Neural cell (in vitro differentiated cells): Measurements from ENCODE around the gene KCNJ3. TPM values are rescaled to one million over a fixed set of nuclear protein-coding genes. Genes with fewer than 3 reads are reported as not detected.

ENCODE experiments used
- H2AFZ ChIP-seq: fragments of 200-600, 300-800 bp; sonication (generic), shearing (Covaris generic); 2 replicates; pipeline ENCODE4 v1.6.0; 2014; ENCODE audit warnings: low read depth, mild to moderate bottlenecking, antibody characterized with exemption, low read length, moderate library complexity
- H3F3A ChIP-seq: fragments of 200-600 bp; shearing (Covaris generic); 2 replicates; pipeline ENCODE4 v1.6.1; 2016; ENCODE audit warnings: mild to moderate bottlenecking, moderate library complexity, mixed read lengths, antibody characterized with exemption, low read length; ENCODE audit not compliant: insufficient read depth, poor library complexity, severe bottlenecking
- H3K27ac ChIP-seq: fragments of 200-600, 300-800 bp; sonication (generic), shearing (Covaris generic); 2 replicates; pipeline ENCODE4 v1.5.1; 2014; ENCODE audit warnings: mild to moderate bottlenecking, low read length, moderate library complexity
- H3K27me3 ChIP-seq: fragments of 300-800, 200-600 bp; sonication (generic), shearing (Covaris generic); 2 replicates; pipeline ENCODE4 v1.6.0; 2014; ENCODE audit warnings: mild to moderate bottlenecking, low read depth, low read length, moderate library complexity; ENCODE audit not compliant: insufficient read depth
- H3K36me3 ChIP-seq: fragments of 300-800, 200-600 bp; sonication (generic), shearing (Covaris generic); 2 replicates; pipeline ENCODE4 v1.5.1; 2014; ENCODE audit warnings: mild to moderate bottlenecking, antibody characterized with exemption, low read length, moderate library complexity; ENCODE audit not compliant: insufficient read depth
- H3K4me2 ChIP-seq: fragments of 300-800, 200-600 bp; sonication (generic), shearing (Covaris generic); 2 replicates; pipeline ENCODE4 v1.6.0; 2014; ENCODE audit warnings: mild to moderate bottlenecking, low read length
- H3K4me3 ChIP-seq: fragments of 300-800, 200-600 bp; sonication (generic), shearing (Covaris generic); 2 replicates; pipeline ENCODE4 v1.5.1; 2014; ENCODE audit warnings: mild to moderate bottlenecking, low read length, moderate library complexity
- H3K79me2 ChIP-seq: fragments of 200-600 bp; shearing (Covaris generic); replicated peaks from 2 replicates; pipeline ENCODE4 v1.6.0; 2014; ENCODE audit warnings: mild to moderate bottlenecking, low read length, moderate library complexity; ENCODE audit not compliant: insufficient read depth
- H3K9ac ChIP-seq: fragments of 300-800, 200-600 bp; sonication (generic), shearing (Covaris generic); 2 replicates; pipeline ENCODE4 v1.6.1; 2016; ENCODE audit warnings: mild to moderate bottlenecking, low read length, mixed read lengths
- H3K9me2 ChIP-seq: fragments of 200-600 bp; shearing (Covaris generic); 2 replicates; pipeline ENCODE4 v1.6.1; 2016; ENCODE audit warnings: mild to moderate bottlenecking, low read length, mixed read lengths; ENCODE audit not compliant: insufficient read depth
- H3K9me3 ChIP-seq: fragments of 200-600, 300-800 bp; sonication (generic), shearing (Covaris generic); 2 replicates; pipeline ENCODE4 v1.6.1; 2016; ENCODE audit warnings: mild to moderate bottlenecking, mixed run types, low read length, moderate library complexity, mixed read lengths
- H4K20me1 ChIP-seq: fragments of 200-600 bp; shearing (Covaris generic); 2 replicates; pipeline ENCODE4 v1.6.1; 2016; ENCODE audit warnings: mild to moderate bottlenecking, mixed run types; ENCODE audit not compliant: insufficient read depth
- CTCF ChIP-seq: fragments of 450-650 bp; IDR thresholded peaks from 2 replicates; pipeline ENCODE4 v1.5.1; 2014; ENCODE audit warnings: antibody characterized with exemption, mild to moderate bottlenecking, moderate library complexity; ENCODE audit not compliant: poor library complexity, severe bottlenecking
- EP300 ChIP-seq: fragments of 450-650 bp; conservative IDR thresholded peaks from 2 replicates; pipeline ENCODE4 v1.6.1; 2014; ENCODE audit warnings: antibody characterized with exemption, mild to moderate bottlenecking, moderate library complexity; ENCODE audit not compliant: poor library complexity, severe bottlenecking
- EZH2 ChIP-seq: fragments of 200-600, 300-800 bp; shearing (Covaris generic), sonication (generic); IDR thresholded peaks from 2 replicates; pipeline ENCODE4 v1.6.1; 2014; ENCODE audit warnings: antibody characterized with exemption, low read length, borderline replicate concordance, mild to moderate bottlenecking; ENCODE audit not compliant: insufficient read depth, poor library complexity, severe bottlenecking
- MXI1 ChIP-seq: fragments of 450-650 bp; conservative IDR thresholded peaks from 2 replicates; pipeline ENCODE4 v1.6.1; 2014; ENCODE audit warnings: antibody characterized with exemption, mild to moderate bottlenecking; ENCODE audit not compliant: poor library complexity, severe bottlenecking
- POLR2AphosphoS5 ChIP-seq: IDR thresholded peaks from 2 replicates; pipeline ENCODE4 v1.6.1; 2012
- RAD21 ChIP-seq: fragments of 450-650 bp; conservative IDR thresholded peaks from 2 replicates; pipeline ENCODE4 v1.6.1; 2014; ENCODE audit warnings: antibody characterized with exemption, mild to moderate bottlenecking, moderate library complexity
- REST ChIP-seq: IDR thresholded peaks from 2 replicates; pipeline ENCODE4 v1.6.1; 2012; ENCODE audit warnings: borderline replicate concordance
- SMC3 ChIP-seq: fragments of 450-650 bp; conservative IDR thresholded peaks from 2 replicates; pipeline ENCODE4 v1.6.1; 2014; ENCODE audit warnings: antibody characterized with exemption, mild to moderate bottlenecking, moderate library complexity; ENCODE audit not compliant: poor library complexity
- TAF1 ChIP-seq: IDR thresholded peaks from 2 replicates; pipeline ENCODE4 v1.6.1; 2012; ENCODE audit warnings: low read depth
- polyA plus RNA-seq: library from polyadenylated mRNA; depleted of rRNA; stranded (reverse); fragments of >200 nt; gene quantifications from 2 replicates; pipeline ENCODE4 v1.2.3, GENCODE V29; 2014

Gene KCNJ3
- polyA plus RNA-seq, 1 donor from 2014 or later: 0.68 TPM

- TF ChIP-seq TAF1 (no peak), SMC3 (no peak), EP300 (no peak)
Measured at GRCh38 chr2:154846842-154847241, 148.3 kb downstream of the KCNJ3 start (continued).

- no peak overlapping the region for H3K4me3 ChIP-seq
- H2AFZ ChIP-seq: no peak overlapping the region
- TF ChIP-seq EZH2: no peak
- TF ChIP-seq POLR2AphosphoS5: no peak
- no peak for TF ChIP-seq CTCF
- no peak for TF ChIP-seq TAF1
- no peak for TF ChIP-seq REST
- no peak for TF ChIP-seq RAD21
- no peak for TF ChIP-seq EP300
- no peaks in the 10 kb centered on the region for H3K27me3 ChIP-seq
- no peaks in the 10 kb centered on the region for H3F3A ChIP-seq
- no peaks in the 10 kb centered on the region for H4K20me1 ChIP-seq
- H3K79me2 ChIP-seq: no peaks in the 10 kb centered on the region
- no peak overlapping the region for H3K9ac ChIP-seq
- H3K4me2 ChIP-seq: no peak overlapping the region
- H3K27ac ChIP-seq: no peak overlapping the region
- H3K36me3 ChIP-seq: no peaks in the 10 kb centered on the region
- no peaks in the 10 kb centered on the region for H3K9me2 ChIP-seq
- no peaks in the 10 kb centered on the region for H3K9me3 ChIP-seq
Measured at GRCh38 chr2:154849482-154849881, 151.0 kb downstream of the KCNJ3 start.

- H3K9ac ChIP-seq: no peak overlapping the region
- H3K9me2 ChIP-seq: no peaks in the 10 kb centered on the region
- H3K4me3 ChIP-seq: no peak overlapping the region
- no peak overlapping the region for H3K27ac ChIP-seq
- no peak overlapping the region for H3K4me2 ChIP-seq
- no peaks in the 10 kb centered on the region for H3K79me2 ChIP-seq
- no peaks in the 10 kb centered on the region for H3K27me3 ChIP-seq
- H3K9me3 ChIP-seq: no peaks in the 10 kb centered on the region
- no peaks in the 10 kb centered on the region for H3F3A ChIP-seq
- H4K20me1 ChIP-seq: no peaks in the 10 kb centered on the region
- no peak overlapping the region for H2AFZ ChIP-seq
- TF ChIP-seq CTCF (no peak), MXI1 (no peak), RAD21 (no peak), TAF1 (no peak), REST (no peak), SMC3 (no peak), EP300 (no peak), EZH2 (no peak)
- H3K36me3 ChIP-seq: no peaks in the 10 kb centered on the region
Measured at GRCh38 chr2:154850532-154850931, 152.0 kb downstream of the KCNJ3 start.
